ENCODE data around the gene PLCE1. TPM values are rescaled to one million over a fixed set of nuclear protein-coding genes. Genes with fewer than 3 reads are reported as not detected.

The PLCE1 gene
- total RNA-seq, 6 experiments from 2014 or later: 0.41 to 0.74 (median 0.47) TPM

DNA sequence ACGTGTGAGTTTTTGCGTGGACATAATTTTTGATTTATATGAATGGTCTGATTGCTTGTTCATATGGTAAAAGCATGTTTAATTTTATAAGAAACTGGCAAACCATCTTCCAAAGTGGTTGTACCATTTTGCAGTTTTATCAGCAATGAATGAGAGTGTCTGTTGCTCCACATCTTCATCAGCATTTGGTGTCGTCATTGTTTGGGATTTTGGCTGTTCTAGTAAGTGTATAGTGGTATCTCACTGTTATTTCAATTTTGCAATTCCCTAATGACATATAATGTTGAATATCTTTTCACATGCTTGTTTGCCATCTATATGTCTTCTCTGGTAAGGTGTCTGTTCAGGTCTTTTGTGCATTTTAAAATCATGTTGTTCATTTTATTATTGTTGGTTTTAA, 13.2 kb upstream of the PLCE1 start:
- Mint-ChIP-seq H3K9me3 (no peaks in the 10 kb centered on the region), H3K4me1 (ENCODE audit: low read depth) (no peaks in the 10 kb centered on the region), H3K4me3 (no peak overlapping the region), H3K27me3 (ENCODE audit: insufficient read depth) (peaks cover 2% of the 10 kb centered on the region), H3K27ac (no peak overlapping the region), H3K36me3 (ENCODE audit: low read depth) (no peaks in the 10 kb centered on the region)
- TF ChIP-seq, protein P1, sequence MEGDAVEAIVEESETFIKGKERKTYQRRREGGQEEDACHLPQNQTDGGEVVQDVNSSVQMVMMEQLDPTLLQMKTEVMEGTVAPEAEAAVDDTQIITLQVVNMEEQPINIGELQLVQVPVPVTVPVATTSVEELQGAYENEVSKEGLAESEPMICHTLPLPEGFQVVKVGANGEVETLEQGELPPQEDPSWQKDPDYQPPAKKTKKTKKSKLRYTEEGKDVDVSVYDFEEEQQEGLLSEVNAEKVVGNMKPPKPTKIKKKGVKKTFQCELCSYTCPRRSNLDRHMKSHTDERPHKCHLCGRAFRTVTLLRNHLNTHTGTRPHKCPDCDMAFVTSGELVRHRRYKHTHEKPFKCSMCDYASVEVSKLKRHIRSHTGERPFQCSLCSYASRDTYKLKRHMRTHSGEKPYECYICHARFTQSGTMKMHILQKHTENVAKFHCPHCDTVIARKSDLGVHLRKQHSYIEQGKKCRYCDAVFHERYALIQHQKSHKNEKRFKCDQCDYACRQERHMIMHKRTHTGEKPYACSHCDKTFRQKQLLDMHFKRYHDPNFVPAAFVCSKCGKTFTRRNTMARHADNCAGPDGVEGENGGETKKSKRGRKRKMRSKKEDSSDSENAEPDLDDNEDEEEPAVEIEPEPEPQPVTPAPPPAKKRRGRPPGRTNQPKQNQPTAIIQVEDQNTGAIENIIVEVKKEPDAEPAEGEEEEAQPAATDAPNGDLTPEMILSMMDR (IDR thresholded peaks at IDR 0.05): no peak
- no peak for DNase-seq

DNA sequence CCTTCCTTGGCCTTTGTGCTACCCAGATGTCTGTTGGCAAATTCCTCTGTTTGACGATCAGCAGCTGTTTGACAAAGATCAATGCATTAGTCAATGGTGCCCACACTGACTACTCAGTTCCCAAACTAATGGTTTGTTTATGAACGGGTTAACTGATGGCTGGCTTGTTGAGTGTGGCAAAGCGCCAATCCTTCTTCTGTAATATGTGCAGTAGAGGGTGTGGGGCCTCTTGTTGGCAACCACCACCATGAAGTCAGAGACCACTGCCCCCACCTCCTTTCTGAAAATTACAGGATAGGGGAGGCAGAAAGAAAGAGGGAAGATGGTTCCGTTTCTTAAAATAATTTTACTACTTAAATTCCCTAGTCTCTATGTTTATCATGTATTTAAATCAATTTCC, 2.6 kb upstream of the PLCE1 start:
- H3K36me3 Mint-ChIP-seq (ENCODE audit: low read depth): no peaks in the 10 kb centered on the region
- no peaks in the 10 kb centered on the region for H3K9me3 Mint-ChIP-seq
- TF ChIP-seq, protein P1 (IDR thresholded peaks at IDR 0.05): no peak
- peaks cover 14% of the 10 kb centered on the region for H3K27me3 Mint-ChIP-seq (ENCODE audit: insufficient read depth)
- H3K4me1 Mint-ChIP-seq (ENCODE audit: low read depth): peaks cover 32% of the 10 kb centered on the region
- H3K27ac Mint-ChIP-seq: no peak overlapping the region
- no peak overlapping the region for H3K4me3 Mint-ChIP-seq
- no peak for DNase-seq

DNA sequence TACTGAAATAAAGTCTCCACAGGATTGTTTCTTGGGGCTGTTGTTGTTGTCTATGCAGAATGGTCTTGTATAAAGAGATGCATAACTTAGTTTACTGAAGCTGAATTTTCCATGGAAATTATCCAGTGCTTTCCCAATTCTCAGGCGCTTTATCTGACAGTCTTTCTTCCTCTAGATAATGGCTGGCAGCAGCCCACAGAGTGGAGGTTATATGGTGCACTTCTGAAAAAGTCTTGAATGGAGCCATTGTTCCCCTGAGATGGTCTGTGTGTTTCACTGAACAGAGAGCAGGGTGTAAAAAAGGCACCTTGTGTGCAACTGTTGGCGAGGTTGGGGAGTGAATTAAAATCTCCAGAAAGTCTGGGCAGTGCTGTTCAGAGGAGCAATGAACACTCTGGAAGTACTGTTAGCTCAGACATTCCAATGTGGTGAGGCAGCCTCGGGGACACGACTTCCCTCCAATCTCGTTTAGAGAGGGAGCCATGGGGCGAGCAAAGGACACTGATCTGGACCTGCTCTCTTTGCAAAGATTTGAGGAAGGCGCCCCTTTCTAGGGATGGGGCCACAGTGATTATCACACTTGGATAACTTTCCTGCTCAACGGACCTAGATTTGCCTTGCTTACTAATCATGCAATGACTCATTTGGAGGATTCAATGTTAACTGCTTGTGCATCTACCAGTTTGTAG, 2.0 kb upstream of the PLCE1 start:
- H3K4me3 Mint-ChIP-seq: peak overlapping the region; percentile 56
- peak; percentile 39 for DNase-seq
- no peak overlapping the region for H3K27ac Mint-ChIP-seq
- H3K9me3 Mint-ChIP-seq: no peaks in the 10 kb centered on the region
- TF ChIP-seq, protein P1 (IDR thresholded peaks at IDR 0.05): no peak
- peaks cover 32% of the 10 kb centered on the region for H3K4me1 Mint-ChIP-seq (ENCODE audit: low read depth)
- peaks cover 14% of the 10 kb centered on the region for H3K27me3 Mint-ChIP-seq (ENCODE audit: insufficient read depth)
- no peaks in the 10 kb centered on the region for H3K36me3 Mint-ChIP-seq (ENCODE audit: low read depth)

DNA sequence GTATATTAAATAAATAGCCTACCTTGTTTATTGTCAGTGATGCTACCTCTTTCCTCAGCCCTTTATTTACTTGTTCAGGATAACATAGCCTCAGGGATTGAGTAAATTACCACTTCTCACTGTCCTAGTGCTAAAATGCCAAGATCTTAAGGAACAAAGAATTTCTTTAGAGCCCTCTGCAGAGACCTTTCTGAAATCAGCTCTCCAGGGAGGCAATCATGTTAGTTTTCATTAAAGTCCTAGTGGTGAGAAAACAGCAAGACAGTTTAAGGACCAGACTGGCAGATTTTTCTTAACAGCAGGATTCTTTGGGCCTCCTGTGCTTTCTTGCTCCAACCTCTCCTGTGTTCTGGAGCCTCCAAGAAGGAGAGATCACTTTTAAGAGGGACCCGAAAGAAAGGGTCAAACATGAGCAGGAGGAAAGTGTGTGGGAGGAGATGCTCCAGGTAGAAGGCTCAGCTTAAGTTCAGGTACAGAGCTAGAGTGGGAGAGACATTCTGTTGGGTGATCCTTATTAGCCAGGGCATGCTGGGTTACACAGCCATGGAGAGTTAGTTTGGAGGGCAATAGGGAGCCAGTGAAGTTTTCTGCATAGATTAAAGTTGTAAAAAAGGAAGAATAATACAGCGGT, 1.2 kb upstream of the PLCE1 start:
- peaks cover 12% of the 10 kb centered on the region for H3K27me3 Mint-ChIP-seq (ENCODE audit: insufficient read depth)

DNA sequence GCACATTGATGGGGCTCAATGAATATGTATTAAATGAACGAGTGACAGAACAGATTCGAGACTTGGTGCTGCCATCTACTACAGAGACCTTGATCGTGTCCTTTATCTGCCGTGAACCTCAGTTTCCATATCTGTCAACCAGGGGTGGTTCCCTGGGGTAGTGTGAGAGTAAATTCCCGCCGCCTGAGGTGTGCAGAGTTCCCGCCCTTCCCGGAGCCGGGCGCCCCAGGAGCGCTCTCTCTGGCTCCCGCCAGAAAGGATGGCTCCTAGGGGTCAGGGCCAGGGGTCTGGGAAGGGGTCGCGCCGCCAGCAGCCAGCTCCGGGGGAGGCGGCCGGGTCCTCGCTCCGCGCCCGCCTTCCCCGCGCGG, 333 bp upstream of the PLCE1 start:
- H3K4me3 Mint-ChIP-seq: peak overlapping the region; percentile 72
- H3K36me3 Mint-ChIP-seq (ENCODE audit: low read depth): no peaks in the 10 kb centered on the region
- H3K9me3 Mint-ChIP-seq: no peaks in the 10 kb centered on the region
- H3K27me3 Mint-ChIP-seq (ENCODE audit: insufficient read depth): peaks cover 9% of the 10 kb centered on the region
- no peak for DNase-seq
- TF ChIP-seq, protein P1 (IDR thresholded peaks at IDR 0.05): no peak
- peaks cover 32% of the 10 kb centered on the region for H3K4me1 Mint-ChIP-seq (ENCODE audit: low read depth)
- no peak overlapping the region for H3K27ac Mint-ChIP-seq

More for the DNA sequence above, 1.2 kb upstream of the PLCE1 start:
- TF ChIP-seq, protein P1 (IDR thresholded peaks at IDR 0.05): peak; percentile 57
- Mint-ChIP-seq H3K27ac (no peak overlapping the region), H3K9me3 (no peaks in the 10 kb centered on the region), H3K36me3 (ENCODE audit: low read depth) (no peaks in the 10 kb centered on the region), H3K4me1 (ENCODE audit: low read depth) (peaks cover 32% of the 10 kb centered on the region), H3K4me3 (peak overlapping the region; percentile 72)
- no peak for DNase-seq
